NCI-H526 (cell line): Measurements from ENCODE around the gene DACT2.

ENCODE experiments used
- DNase-seq, 2 experiments: peaks; one replicate each; lab custom pipeline; 2025; lab: John Stamatoyannopoulos, UW

DACT2 gene

DNA sequence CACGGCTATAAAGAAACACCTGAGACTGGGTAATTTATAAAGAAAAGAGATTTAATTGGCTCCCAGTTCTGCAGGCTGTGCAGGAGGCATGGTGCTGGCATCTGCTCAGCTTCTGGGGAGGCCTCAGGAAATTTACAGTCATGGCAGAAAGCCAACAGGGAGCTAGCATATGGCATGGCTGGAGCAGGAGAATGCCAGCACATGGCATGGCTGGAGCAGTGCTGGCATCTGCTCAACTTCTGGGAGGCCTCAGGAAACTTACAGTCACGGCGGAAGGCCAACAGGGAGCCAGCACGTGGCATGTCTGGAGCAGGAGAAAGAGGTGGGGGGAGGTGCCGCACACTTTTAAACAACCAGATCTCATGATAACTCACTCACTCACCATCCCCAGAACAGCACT, 32.5 kb upstream of the DACT2 start:
- DNase-seq = no peak

DNA sequence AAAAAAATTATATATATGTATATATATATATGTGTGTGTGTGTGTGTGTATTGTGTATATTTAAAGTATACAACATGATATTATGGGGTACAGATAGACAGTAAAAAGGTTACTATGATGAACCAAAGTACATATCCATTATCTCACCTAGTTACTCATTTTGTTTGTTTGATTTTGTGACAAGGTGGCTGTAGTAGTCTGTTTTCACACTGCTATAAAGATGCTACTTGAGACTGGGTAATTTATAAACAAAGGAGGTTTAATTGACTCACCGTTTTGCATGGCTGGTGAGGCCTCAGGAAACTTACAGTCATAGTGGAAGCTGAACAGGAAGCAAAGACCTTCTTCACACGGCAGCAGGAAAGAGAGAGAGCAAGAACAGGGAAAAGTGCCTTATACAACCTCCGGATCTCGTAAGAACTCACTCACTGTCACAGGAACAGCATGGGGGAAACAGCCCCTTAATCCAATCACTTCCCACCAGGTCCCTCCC, 30.2 kb upstream of the DACT2 start:
- no peak for DNase-seq

GRCh38 chr6:168348186-168348585, 28.6 kb upstream of the DACT2 start:
- no peak for DNase-seq

GRCh38 chr6:168347615-168348014, 28.0 kb upstream of the DACT2 start:
- DNase-seq = no peak

GRCh38 chr6:168347053-168347452, 27.5 kb upstream of the DACT2 start:
- DNase-seq = no peak

DNA sequence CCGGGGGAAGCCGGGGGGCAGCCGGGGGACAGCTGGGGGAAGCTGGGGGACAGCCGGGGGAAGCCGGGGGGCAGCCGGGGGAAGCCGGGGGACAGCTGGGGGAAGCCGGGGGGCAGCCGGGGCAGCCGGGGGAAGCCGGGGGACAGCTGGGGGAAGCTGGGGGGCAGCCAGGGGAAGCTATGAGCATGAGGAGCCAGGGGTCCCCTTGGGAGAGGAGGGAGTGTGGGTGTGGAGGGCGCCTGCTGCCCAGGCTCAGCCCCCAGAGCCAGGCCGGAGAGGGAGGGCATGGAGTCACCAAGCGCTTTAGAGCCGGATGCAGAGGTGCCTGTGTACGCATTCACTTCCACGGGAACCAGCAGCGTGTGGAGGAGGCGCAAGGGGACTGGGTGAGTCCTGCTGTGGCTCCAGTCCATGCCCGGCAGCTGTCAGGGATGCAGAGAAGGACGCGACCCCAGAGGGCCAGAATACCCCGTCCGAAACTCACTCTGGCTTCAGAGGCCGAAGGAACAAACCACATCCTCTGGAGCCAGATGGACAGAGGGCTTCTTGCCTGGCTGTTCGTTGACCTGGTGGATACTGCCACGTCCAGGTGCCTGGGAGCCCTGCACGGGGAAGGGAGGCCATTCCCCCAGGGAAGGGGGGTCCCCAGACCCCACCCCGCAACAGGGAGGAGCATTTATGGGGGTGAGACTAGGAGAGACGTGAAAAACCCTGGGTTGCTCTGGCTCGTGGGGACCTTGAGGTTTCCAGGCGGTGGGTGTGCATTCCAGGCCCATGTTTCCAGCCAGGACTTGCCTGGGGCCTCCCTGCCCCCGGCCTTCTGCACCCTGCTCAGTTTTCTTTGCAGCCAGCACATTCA, 26.5 kb upstream of the DACT2 start:
- DNase-seq = no peak

DNA sequence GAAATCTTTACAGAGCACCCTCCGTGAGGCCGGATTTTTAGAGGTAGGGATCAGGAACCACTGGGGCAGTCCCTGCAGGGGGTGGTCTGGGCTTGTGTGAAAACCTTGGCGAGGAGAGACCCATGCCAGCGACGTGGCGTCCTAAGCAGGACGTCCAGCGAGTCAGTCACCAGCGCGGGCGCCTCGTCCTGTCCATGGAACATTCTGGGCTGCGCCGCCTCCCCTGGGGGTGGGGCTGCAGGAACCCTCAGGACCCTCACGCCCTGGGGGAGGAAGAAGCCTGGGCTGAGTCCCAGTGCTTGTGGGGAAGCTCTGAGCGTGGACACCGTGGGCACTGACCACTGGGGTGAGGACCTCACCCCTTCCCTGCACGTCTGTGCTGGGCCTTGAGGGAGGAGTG, 25.7 kb upstream of the DACT2 start:
- DNase-seq = no peak

DNA sequence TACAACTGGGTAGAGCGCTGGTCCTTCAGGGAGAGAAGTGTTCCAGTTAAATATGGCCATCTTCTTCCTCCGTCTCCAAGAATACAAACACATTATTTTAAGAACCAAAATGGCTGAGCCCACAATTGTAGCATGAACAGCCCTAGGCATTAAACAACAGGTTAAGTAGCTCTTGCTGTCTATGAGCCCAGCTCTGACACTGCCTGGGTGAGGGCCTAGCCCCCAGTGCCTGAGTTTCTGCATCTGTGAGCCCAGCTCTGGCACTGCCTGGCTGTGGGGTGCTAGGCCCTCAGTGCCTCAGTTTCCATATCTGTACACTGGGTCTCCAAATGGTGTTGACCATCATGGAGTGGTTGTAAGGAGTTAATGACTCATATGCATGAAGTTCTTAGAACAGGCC, 24.8 kb upstream of the DACT2 start:
- no peak for DNase-seq

DNA sequence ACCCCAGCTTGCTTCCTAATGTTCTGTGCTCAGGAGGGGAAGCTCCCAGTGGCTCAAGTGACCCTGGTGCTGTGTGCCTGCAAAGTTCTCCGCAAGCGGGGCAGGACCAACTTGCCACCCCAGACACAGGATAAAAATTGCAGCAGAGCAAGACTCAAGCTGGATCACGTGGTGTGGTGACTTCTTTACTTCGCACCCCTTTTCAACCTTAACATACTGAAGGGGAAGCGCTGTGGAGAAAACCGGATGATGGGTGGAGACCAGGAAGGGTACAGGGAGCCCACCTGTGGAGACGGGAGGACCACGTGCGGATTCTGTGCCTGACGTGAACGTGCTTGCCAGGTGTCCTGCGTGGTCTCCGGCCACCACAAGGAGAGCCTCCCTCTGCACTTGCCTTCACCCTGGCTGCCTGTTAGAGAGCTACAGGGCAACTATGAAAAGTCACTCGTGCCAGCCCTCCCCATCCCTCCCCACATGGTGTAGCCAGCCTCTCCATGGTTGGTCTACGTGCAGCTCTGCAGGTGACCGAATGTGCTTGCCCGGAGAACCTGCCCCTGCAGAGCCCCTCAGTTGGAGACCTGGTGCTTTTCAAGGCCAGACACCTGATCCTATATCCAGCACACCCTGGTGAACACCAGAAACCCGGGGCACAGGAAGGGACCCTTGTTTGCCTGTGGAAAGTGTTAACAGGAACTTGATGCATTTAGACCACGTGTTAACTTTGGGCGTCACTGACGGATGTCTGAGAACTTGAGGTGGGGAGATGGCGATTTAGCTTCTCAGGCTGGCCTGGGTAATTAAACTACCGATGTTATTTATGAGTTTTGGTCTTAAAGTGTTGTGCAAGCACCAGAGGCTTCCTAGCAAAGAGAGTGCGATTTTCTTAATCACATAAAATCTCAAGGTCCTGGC, 23.9 kb upstream of the DACT2 start:
- no peak for DNase-seq

DNA sequence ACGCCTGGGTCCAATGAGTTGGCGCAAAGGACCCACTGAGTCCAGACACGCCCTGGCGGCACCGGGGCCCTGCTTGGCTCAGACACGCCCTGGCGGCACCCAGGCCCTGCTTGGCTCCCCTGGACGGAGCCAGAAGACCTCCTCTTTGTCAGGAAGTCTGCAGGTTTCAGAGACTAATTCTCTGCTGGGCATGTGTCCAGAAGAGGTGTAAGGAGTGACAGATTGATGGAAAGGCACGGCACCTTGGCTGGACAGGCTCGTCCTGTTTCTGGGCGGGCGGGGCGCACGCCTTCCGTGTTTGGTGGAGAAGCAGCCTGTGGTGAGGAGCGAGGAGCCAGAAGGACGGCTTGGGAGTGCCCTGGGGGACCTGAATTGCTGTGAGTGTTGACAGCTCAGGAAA, 23.1 kb upstream of the DACT2 start:
- no peak for DNase-seq

DNA sequence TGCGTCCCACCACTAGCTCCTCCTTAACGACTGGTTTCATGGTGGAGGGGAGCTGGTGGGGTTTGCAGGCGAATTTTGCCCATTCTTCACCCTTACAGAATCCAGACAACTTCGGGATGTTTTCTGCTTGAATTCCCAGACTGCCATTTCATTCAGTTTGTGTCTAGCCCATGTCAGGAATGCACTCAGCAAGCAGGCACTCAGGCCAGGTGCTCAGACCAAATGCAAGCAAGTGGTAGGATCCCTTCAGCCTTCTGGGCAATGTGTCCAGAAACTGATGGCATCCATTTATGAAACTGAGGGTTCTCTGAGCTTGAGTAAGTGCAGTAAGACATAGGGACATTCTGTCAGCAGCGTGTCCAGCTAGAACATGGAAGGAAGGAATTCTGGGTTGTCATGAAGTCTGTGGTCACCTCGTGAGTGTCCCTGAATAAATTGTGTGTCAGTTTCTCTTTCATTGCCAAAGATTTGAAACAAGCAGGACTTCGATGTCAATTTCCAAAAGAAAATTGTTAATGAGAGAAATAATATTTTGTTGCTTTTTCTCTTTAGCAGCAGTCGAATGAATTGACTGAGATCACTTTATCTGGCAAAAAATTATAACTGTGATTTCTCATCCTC, 21.8 kb upstream of the DACT2 start:
- DNase-seq = no peak

- DNase-seq = no peak
Measured at GRCh38 chr6:168340819-168341218, 21.2 kb upstream of the DACT2 start.

GRCh38 chr6:168338777-168339176, 19.2 kb upstream of the DACT2 start:
- DNase-seq = no peak

DNA sequence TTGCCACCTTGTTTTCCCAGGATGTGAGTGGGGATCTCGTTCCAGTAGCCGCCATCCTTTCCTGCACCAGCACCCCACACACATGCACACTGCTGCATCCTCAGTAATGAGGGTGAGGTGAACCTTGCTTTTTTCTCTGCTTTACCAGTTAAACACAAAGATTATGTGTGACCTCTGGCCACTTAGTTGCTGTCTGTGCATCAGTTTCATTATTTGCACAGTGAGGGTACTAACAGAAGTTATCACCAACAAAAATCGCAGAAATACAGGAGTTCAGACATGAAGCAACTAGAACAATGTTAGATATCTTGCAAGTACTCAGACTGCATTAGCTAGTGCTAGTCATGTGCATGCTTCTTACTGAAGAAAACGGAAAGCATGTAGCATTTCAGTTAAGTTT, 17.4 kb upstream of the DACT2 start:
- no peak for DNase-seq

GRCh38 chr6:168333989-168334388, 14.4 kb upstream of the DACT2 start:
- no peak for DNase-seq

- DNase-seq = no peak
Measured at GRCh38 chr6:168333491-168333890, 13.9 kb upstream of the DACT2 start.

- DNase-seq = peak in 1 of 2 experiments; percentile 32
Measured at GRCh38 chr6:168333039-168333438, 13.5 kb upstream of the DACT2 start.

GRCh38 chr6:168332020-168332419, 12.4 kb upstream of the DACT2 start:
- no peak for DNase-seq

GRCh38 chr6:168331058-168331457, 11.5 kb upstream of the DACT2 start:
- DNase-seq = no peak

DNA sequence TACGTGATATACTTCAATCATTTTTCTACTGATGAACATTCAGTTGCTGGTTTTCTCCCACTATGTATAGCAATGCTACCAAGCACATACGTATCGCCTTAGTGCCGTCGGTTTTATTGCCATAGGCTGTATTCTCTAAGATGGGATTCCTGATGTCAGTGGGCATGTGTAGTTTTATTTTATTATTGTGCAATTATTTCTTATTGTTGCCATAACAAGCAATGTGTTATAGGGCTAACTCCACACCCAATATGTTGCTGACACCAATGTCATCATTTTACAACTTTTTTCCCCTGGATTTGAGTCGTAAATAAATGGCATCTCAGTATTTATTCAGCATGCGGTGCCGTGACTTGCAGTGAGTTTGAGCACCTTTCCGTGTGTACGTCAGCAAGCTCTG, 10.8 kb upstream of the DACT2 start:
- no peak for DNase-seq

GRCh38 chr6:168328086-168328485, 8.5 kb upstream of the DACT2 start:
- DNase-seq = no peak
